ENCODE data around the gene MAP4K3. TPM values are rescaled to one million over a fixed set of nuclear protein-coding genes. Genes with fewer than 3 reads are reported as not detected.

The MAP4K3 gene
- total and polyA plus RNA-seq, 3 donors from 2014 or later: 37.6 to 59.6 (median 58.8) TPM

- no peak for DNase-seq
- Histone ChIP-seq H3K27ac (no peak overlapping the region), H3K9me3 (no peaks in the 10 kb centered on the region), H3K4me3 (no peak overlapping the region), H3K4me1 (no peaks in the 10 kb centered on the region), H3K27me3 (no peaks in the 10 kb centered on the region), H3K36me3 (ENCODE audit: low read depth, missing control alignments) (no peaks in the 10 kb centered on the region)
- 91 to 95% methylated on average over 6 of the region's 6 CpGs for WGBS, 2 donors
- intact Hi-C loops (cut with DNase I; ENCODE audit: low total_unique reads): no loop called here
- no peak for TF ChIP-seq POLR2A (IDR thresholded peaks at IDR 0.05)
- no peak for TF ChIP-seq CTCF (IDR thresholded peaks at IDR 0.05)
Observed at GRCh38 chr2:39290433-39290832, 146.7 kb downstream of the MAP4K3 start.

GRCh38 chr2:39289609-39290008 is 147.5 kb downstream of the MAP4K3 start:
- no peaks in the 10 kb centered on the region for H3K4me1 ChIP-seq
- no peaks in the 10 kb centered on the region for H3K9me3 ChIP-seq
- H3K4me3 ChIP-seq: no peak overlapping the region
- TF ChIP-seq POLR2A (IDR thresholded peaks at IDR 0.05): no peak
- intact Hi-C loops (cut with DNase I; ENCODE audit: low total_unique reads): no loop called here
- DNase-seq: no peak
- no peak overlapping the region for H3K27ac ChIP-seq
- H3K27me3 ChIP-seq: no peaks in the 10 kb centered on the region
- H3K36me3 ChIP-seq (ENCODE audit: low read depth, missing control alignments): no peaks in the 10 kb centered on the region

GRCh38 chr2:39283561-39283960 is 153.5 kb downstream of the MAP4K3 start:
- no peak overlapping the region for H3K27ac ChIP-seq
- peaks cover 3% of the 10 kb centered on the region for H3K36me3 ChIP-seq (ENCODE audit: low read depth, missing control alignments)
- no peak for TF ChIP-seq POLR2A (IDR thresholded peaks at IDR 0.05)
- TF ChIP-seq CTCF (IDR thresholded peaks at IDR 0.05): no peak
- H3K4me3 ChIP-seq: no peak overlapping the region
- H3K4me1 ChIP-seq: no peaks in the 10 kb centered on the region
- no peaks in the 10 kb centered on the region for H3K27me3 ChIP-seq
- no peaks in the 10 kb centered on the region for H3K9me3 ChIP-seq
- no peak for DNase-seq
- intact Hi-C loops (cut with DNase I; ENCODE audit: low total_unique reads): no loop called here
- WGBS, 2 donors: 79 to 81% methylated on average over 1 of the region's 1 CpG

GRCh38 chr2:39281391-39281790 is 155.7 kb downstream of the MAP4K3 start:
- no peak for TF ChIP-seq CTCF (IDR thresholded peaks at IDR 0.05)
- no peak for TF ChIP-seq POLR2A (IDR thresholded peaks at IDR 0.05)
- intact Hi-C loops (cut with DNase I; ENCODE audit: low total_unique reads): no loop called here
- WGBS, 2 donors: 91 to 94% methylated on average over 3 of the region's 3 CpGs
- Histone ChIP-seq H3K9me3 (no peaks in the 10 kb centered on the region), H3K4me1 (no peaks in the 10 kb centered on the region), H3K27ac (no peak overlapping the region), H3K27me3 (no peaks in the 10 kb centered on the region), H3K36me3 (ENCODE audit: low read depth, missing control alignments) (peaks cover 3% of the 10 kb centered on the region), H3K4me3 (no peak overlapping the region)
- no peak for DNase-seq

GRCh38 chr2:39275016-39275415 is 162.1 kb downstream of the MAP4K3 start:
- no peaks in the 10 kb centered on the region for H3K36me3 ChIP-seq (ENCODE audit: low read depth, missing control alignments)
- intact Hi-C loops (cut with DNase I; ENCODE audit: low total_unique reads): no loop called here
- no peaks in the 10 kb centered on the region for H3K4me1 ChIP-seq
- H3K27me3 ChIP-seq: no peaks in the 10 kb centered on the region
- no peak overlapping the region for H3K4me3 ChIP-seq
- no peaks in the 10 kb centered on the region for H3K9me3 ChIP-seq
- WGBS, 2 donors: 56% methylated on average over 1 of the region's 1 CpG
- TF ChIP-seq CTCF (IDR thresholded peaks at IDR 0.05) (no peak), POLR2A (IDR thresholded peaks at IDR 0.05) (no peak)
- DNase-seq: no peak
- no peak overlapping the region for H3K27ac ChIP-seq
